DMS53 (cell line): ENCODE data around the gene PSKH1.
"Not testable (repeated sequence)": the region's sequence is repeated elsewhere in the genome, so short reads cannot be mapped to it uniquely, and the experiment has no call there.

Experiments
- DNase-seq: peaks from one replicate; lab custom pipeline; 2025; lab: John Stamatoyannopoulos, UW

The PSKH1 gene

GRCh38 chr16:67924140-67924906 lies 31.3 kb downstream of the PSKH1 start:
- DNase-seq: no peak

GRCh38 chr16:67926181-67926750 lies 33.2 kb downstream of the PSKH1 start:
- peak; percentile 88 for DNase-seq

GRCh38 chr16:67927131-67927941 lies 34.3 kb downstream of the PSKH1 start:
- no peak for DNase-seq

- no peak for DNase-seq
These were observed 35.1 kb downstream of the PSKH1 start for GRCh38 chr16:67928147-67928546.

GRCh38 chr16:67928561-67929364 lies 35.7 kb downstream of the PSKH1 start:
- peak; percentile 80 for DNase-seq

- no peak for DNase-seq
These were observed 37.1 kb downstream of the PSKH1 start for GRCh38 chr16:67930191-67930590.

GRCh38 chr16:67930678-67931211 lies 37.7 kb downstream of the PSKH1 start:
- no peak for DNase-seq

GRCh38 chr16:67931712-67932461 lies 38.8 kb downstream of the PSKH1 start, which contains the start of gene CTRL:
Gene CTRL (minus strand): TSS chr16:67931862. CDS start chr16:67931852, 10 bp downstream.
- DNase-seq: no peak

GRCh38 chr16:67932462-67932840 lies 39.4 kb downstream of the PSKH1 start:
- DNase-seq: no peak

- peak; percentile 16 for DNase-seq
These were observed 40.8 kb downstream of the PSKH1 start for GRCh38 chr16:67933805-67934204.

GRCh38 chr16:67934306-67935100 lies 41.4 kb downstream of the PSKH1 start:
- DNase-seq: no peak

GRCh38 chr16:67935101-67935401 lies 42.0 kb downstream of the PSKH1 start:
- DNase-seq: peak; percentile 65

GRCh38 chr16:67935402-67936123 lies 42.5 kb downstream of the PSKH1 start:
- DNase-seq: peak; percentile 98

- DNase-seq: peak; percentile 80
These were observed 43.2 kb downstream of the PSKH1 start, which contains the start of gene PSMB10 for GRCh38 chr16:67936124-67936879. Gene PSMB10 (minus strand): TSS chr16:67936850. CDS start chr16:67936749, 101 bp downstream.

- DNase-seq: no peak
These were observed 44.0 kb downstream of the PSKH1 start for GRCh38 chr16:67936880-67937605.

GRCh38 chr16:67937713-67938112 lies 44.7 kb downstream of the PSKH1 start:
- not testable (repeated sequence) for DNase-seq

GRCh38 chr16:67939507-67940445 lies 46.7 kb downstream of the PSKH1 start:
- DNase-seq: peak; percentile 56
